Measurements from ENCODE around the gene GALNT9. TPM values are rescaled to one million over a fixed set of nuclear protein-coding genes. Genes with fewer than 3 reads are reported as not detected.
"Not testable (repeated sequence)": the region's sequence is repeated elsewhere in the genome, so short reads cannot be mapped to it uniquely, and the experiment has no call there.

The GALNT9 gene
- total RNA-seq, 2 donors from 2014 or later, result 4.0 to 10.8 TPM

GRCh38 chr12:132150780-132151144, 178.6 kb downstream of the GALNT9 start:
- H3K36me3 ChIP-seq, result no peaks in the 10 kb centered on the region

GRCh38 chr12:132149526-132149925, 179.9 kb downstream of the GALNT9 start:
- H3K36me3 ChIP-seq; H3K4me3 ChIP-seq; H3K27ac ChIP-seq; H3K9me3 ChIP-seq; DNase-seq (ENCODE audit: low spot score); H3K27me3 ChIP-seq: not testable (repeated sequence)
- H3K4me1 ChIP-seq, result peaks cover 0 to 21% of the 10 kb centered on the region in 2 donors

More at GRCh38 chr12:132150780-132151144, 178.6 kb downstream of the GALNT9 start:
- Histone ChIP-seq H3K4me3 (no peak overlapping the region), H3K27me3 (no peaks in the 10 kb centered on the region), H3K4me1 (peaks cover 0 to 9% of the 10 kb centered on the region in 2 donors), H3K27ac (no peak overlapping the region), H3K9me3 (no peaks in the 10 kb centered on the region)
- no peak for DNase-seq (ENCODE audit: low spot score)
- no peak for TF ChIP-seq CTCF (IDR thresholded peaks at IDR 0.05)

- Histone ChIP-seq H3K27ac (no peak overlapping the region), H3K36me3 (no peaks in the 10 kb centered on the region), H3K9me3 (no peaks in the 10 kb centered on the region), H3K27me3 (no peaks in the 10 kb centered on the region), H3K4me1 (peaks cover 0 to 13% of the 10 kb centered on the region in 2 donors), H3K4me3 (no peak overlapping the region)
- DNase-seq (ENCODE audit: low spot score), result no peak
- no peak for TF ChIP-seq CTCF (IDR thresholded peaks at IDR 0.05)
Measured at GRCh38 chr12:132148368-132149045, 180.9 kb downstream of the GALNT9 start.

- no peak overlapping the region for H3K4me3 ChIP-seq
- H3K27me3 ChIP-seq, result no peaks in the 10 kb centered on the region
- peaks cover 0 to 21% of the 10 kb centered on the region in 2 donors for H3K4me1 ChIP-seq
- H3K36me3 ChIP-seq, result no peaks in the 10 kb centered on the region
- DNase-seq (ENCODE audit: low spot score), result no peak
- H3K27ac ChIP-seq, result no peak overlapping the region
- H3K9me3 ChIP-seq, result no peaks in the 10 kb centered on the region
- TF ChIP-seq CTCF (IDR thresholded peaks at IDR 0.05), result no peak
Measured at GRCh38 chr12:132147423-132148367, 181.7 kb downstream of the GALNT9 start.

GRCh38 chr12:132146772-132147422, 182.5 kb downstream of the GALNT9 start:
- DNase-seq (ENCODE audit: low spot score), result no peak
- Histone ChIP-seq H3K27me3 (no peaks in the 10 kb centered on the region), H3K4me1 (peaks cover 0 to 24% of the 10 kb centered on the region in 2 donors), H3K27ac (no peak overlapping the region), H3K9me3 (no peaks in the 10 kb centered on the region), H3K36me3 (peaks cover 5% of the 10 kb centered on the region), H3K4me3 (no peak overlapping the region)
- TF ChIP-seq CTCF (IDR thresholded peaks at IDR 0.05), result no peak

Other genes starting within 250 kb of the GALNT9 start
- 1 to 10 TPM; 6.6 to 8.0 TPM for gene DDX51, start 185.3 kb downstream of the GALNT9 start, total RNA-seq
- 1 to 10 TPM; 6.9 to 9.9 TPM for gene NOC4L, start 185.1 kb downstream of the GALNT9 start, total RNA-seq
- gene FBRSL1, start 160.6 kb upstream of the GALNT9 start, total RNA-seq, result 10 to 100 TPM; 19.3 to 20.4 TPM